GM10248 (cell line): ENCODE results near the gene ABR.

Source experiments
- CTCF ChIA-PET: fragments of 300-600 bp; sonication (Branson Sonifier 250); formaldehyde crosslinking; extraction: SDS; loops from one replicate; lab custom pipeline; 2021; ENCODE audit warnings: antibody characterized with exemption; lab: Yijun Ruan, JAX
- POLR2A ChIA-PET: fragments of 350-650 bp; sonication (Branson Sonifier 250); formaldehyde crosslinking; extraction: SDS; loops from one replicate; lab custom pipeline; 2020; ENCODE audit warnings: antibody characterized with exemption; lab: Yijun Ruan, JAX
- DNase-seq: peaks from one replicate; pipeline ENCODE4 v3.0.0; 2012; ENCODE audit errors: extremely low spot score
- CTCF ChIP-seq: IDR thresholded peaks from 2 replicates; pipeline ENCODE4 v1.5.1; 2012; ENCODE audit warnings: mild to moderate bottlenecking, low read depth; ENCODE audit errors: extremely low read depth, missing control alignments, control extremely low read depth

ABR gene

GRCh38 chr17:965311-965989 is 214.3 kb downstream of the ABR start:
- CTCF ChIA-PET, result interaction anchor here (1.0 kb wide), 2 partner anchors 9 to 15 kb away, joined by 3 to 4 read pairs; partner anchors contain the start of gene NXN
- TF ChIP-seq CTCF, result no peak
- DNase-seq, result no peak
- POLR2A ChIA-PET, result no interaction called here

- no peak for DNase-seq
- ChIA-PET POLR2A (no interaction called here), CTCF (no interaction called here)
Measured at GRCh38 chr17:964876-965275, 214.9 kb downstream of the ABR start.

GRCh38 chr17:962670-963069 is 217.1 kb downstream of the ABR start:
- ChIA-PET POLR2A (no interaction called here), CTCF (no interaction called here)
- TF ChIP-seq CTCF, result no peak
- DNase-seq, result no peak

More at GRCh38 chr17:964876-965275, 214.9 kb downstream of the ABR start:
- no peak for TF ChIP-seq CTCF

- DNase-seq, result no peak
- ChIA-PET POLR2A (no interaction called here), CTCF (no interaction called here)
- no peak for TF ChIP-seq CTCF
Measured at GRCh38 chr17:962166-962565, 217.6 kb downstream of the ABR start.

GRCh38 chr17:958712-959451 is 220.9 kb downstream of the ABR start:
- CTCF ChIA-PET, result no interaction called here
- TF ChIP-seq CTCF, result no peak
- DNase-seq, result no peak
- POLR2A ChIA-PET, result no interaction called here

GRCh38 chr17:957856-958421 is 221.8 kb downstream of the ABR start:
- POLR2A ChIA-PET, result no interaction called here
- no peak for TF ChIP-seq CTCF
- CTCF ChIA-PET, result no interaction called here
- DNase-seq, result no peak
